Measurements from ENCODE around the gene MAP2K5.
"Not testable (repeated sequence)": the region's sequence is repeated elsewhere in the genome, so short reads cannot be mapped to it uniquely, and the experiment has no call there.

Gene MAP2K5

DNA sequence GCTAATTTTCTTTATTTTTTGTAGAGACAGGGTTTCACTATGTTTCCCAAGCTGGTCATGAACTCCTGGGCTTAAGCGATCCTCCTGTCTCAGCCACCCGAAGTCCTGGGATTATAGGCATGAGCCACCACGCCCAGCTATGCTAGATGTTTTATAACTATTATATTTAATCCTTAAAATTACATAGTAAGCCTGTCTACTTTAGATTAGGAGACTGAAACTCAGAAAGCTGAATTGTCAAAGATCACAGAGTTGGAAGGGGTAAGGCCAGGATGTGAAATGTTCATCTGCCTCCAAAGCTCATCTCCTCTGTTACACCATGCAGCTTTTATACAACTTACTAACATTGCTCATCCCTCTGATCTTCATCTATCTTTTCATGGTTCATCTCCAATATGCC, 89.8 kb downstream of the MAP2K5 start:
- Histone ChIP-seq H3K4me3 (ENCODE audit: low read depth, low read length) (no peak overlapping the region), H3K36me3 (ENCODE audit: control insufficient read depth in 2 of 2, insufficient read depth in 1 of 2, low read length in 2 of 2) (peaks cover 8 to 10% of the 10 kb centered on the region in 2 experiments), H3K9me3 (ENCODE audit: control insufficient read depth, insufficient read depth, low read depth, low read length) (no peaks in the 10 kb centered on the region), H3K4me1 (ENCODE audit: control insufficient read depth, insufficient read depth, low read length) (no peaks in the 10 kb centered on the region), H3K27ac (ENCODE audit: extremely low read depth, low read depth, low read length) (no peak overlapping the region)
- ChIA-PET POLR2A (no interaction called here), CTCF (no interaction called here)
- TF ChIP-seq ZSCAN4 (tag by site-specific recombination; IDR thresholded peaks at IDR 0.05) (no peak), ZNF18 (tag by site-specific recombination; IDR thresholded peaks at IDR 0.05) (no peak), ZNF677 (tag by site-specific recombination; IDR thresholded peaks at IDR 0.05) (no peak), ZNF76 (tag by site-specific recombination; IDR thresholded peaks at IDR 0.05; ENCODE audit: borderline replicate concordance, low read depth) (no peak), ZNF19 (tag by site-specific recombination; IDR thresholded peaks at IDR 0.05; ENCODE audit: low read depth) (no peak), TRIM28 (IDR thresholded peaks at IDR 0.05; ENCODE audit: borderline replicate concordance, low read length) (no peak), ZNF670 (tag by site-specific recombination; IDR thresholded peaks at IDR 0.05; ENCODE audit: low read depth) (no peak), ZXDB (tag by site-specific recombination; IDR thresholded peaks at IDR 0.05) (no peak), ZBTB26 (tag by site-specific recombination; optimal IDR thresholded peaks at IDR 0.05) (no peak), ZNF10 (tag by site-specific recombination; IDR thresholded peaks at IDR 0.05) (no peak), ZNF777 (tag by site-specific recombination; IDR thresholded peaks at IDR 0.05; ENCODE audit: borderline replicate concordance) (no peak), ZBTB7A (tag by site-specific recombination; IDR thresholded peaks at IDR 0.05; ENCODE audit: low read depth) (no peak), ZNF513 (tag by site-specific recombination; IDR thresholded peaks at IDR 0.05) (no peak), ZSCAN18 (tag by site-specific recombination; IDR thresholded peaks at IDR 0.05) (no peak), ZNF530 (tag by site-specific recombination; IDR thresholded peaks at IDR 0.05; ENCODE audit: low read depth) (no peak)
- TF ChIP-seq, protein P1, sequence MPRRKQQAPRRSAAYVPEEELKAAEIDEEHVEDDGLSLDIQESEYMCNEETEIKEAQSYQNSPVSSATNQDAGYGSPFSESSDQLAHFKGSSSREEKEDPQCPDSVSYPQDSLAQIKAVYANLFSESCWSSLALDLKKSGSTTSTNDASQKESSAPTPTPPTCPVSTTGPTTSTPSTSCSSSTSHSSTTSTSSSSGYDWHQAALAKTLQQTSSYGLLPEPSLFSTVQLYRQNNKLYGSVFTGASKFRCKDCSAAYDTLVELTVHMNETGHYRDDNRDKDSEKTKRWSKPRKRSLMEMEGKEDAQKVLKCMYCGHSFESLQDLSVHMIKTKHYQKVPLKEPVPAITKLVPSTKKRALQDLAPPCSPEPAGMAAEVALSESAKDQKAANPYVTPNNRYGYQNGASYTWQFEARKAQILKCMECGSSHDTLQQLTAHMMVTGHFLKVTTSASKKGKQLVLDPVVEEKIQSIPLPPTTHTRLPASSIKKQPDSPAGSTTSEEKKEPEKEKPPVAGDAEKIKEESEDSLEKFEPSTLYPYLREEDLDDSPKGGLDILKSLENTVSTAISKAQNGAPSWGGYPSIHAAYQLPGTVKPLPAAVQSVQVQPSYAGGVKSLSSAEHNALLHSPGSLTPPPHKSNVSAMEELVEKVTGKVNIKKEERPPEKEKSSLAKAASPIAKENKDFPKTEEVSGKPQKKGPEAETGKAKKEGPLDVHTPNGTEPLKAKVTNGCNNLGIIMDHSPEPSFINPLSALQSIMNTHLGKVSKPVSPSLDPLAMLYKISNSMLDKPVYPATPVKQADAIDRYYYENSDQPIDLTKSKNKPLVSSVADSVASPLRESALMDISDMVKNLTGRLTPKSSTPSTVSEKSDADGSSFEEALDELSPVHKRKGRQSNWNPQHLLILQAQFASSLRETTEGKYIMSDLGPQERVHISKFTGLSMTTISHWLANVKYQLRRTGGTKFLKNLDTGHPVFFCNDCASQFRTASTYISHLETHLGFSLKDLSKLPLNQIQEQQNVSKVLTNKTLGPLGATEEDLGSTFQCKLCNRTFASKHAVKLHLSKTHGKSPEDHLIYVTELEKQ (tag by site-specific recombination; IDR thresholded peaks at IDR 0.05; ENCODE audit: borderline replicate concordance), result no peak
- TF ChIP-seq, protein P2, sequence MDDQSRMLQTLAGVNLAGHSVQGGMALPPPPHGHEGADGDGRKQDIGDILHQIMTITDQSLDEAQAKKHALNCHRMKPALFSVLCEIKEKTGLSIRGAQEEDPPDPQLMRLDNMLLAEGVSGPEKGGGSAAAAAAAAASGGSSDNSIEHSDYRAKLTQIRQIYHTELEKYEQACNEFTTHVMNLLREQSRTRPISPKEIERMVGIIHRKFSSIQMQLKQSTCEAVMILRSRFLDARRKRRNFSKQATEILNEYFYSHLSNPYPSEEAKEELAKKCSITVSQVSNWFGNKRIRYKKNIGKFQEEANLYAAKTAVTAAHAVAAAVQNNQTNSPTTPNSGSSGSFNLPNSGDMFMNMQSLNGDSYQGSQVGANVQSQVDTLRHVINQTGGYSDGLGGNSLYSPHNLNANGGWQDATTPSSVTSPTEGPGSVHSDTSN (CRISPR knock-in tag; IDR thresholded peaks at IDR 0.05), result no peak
- TF ChIP-seq, protein P3, sequence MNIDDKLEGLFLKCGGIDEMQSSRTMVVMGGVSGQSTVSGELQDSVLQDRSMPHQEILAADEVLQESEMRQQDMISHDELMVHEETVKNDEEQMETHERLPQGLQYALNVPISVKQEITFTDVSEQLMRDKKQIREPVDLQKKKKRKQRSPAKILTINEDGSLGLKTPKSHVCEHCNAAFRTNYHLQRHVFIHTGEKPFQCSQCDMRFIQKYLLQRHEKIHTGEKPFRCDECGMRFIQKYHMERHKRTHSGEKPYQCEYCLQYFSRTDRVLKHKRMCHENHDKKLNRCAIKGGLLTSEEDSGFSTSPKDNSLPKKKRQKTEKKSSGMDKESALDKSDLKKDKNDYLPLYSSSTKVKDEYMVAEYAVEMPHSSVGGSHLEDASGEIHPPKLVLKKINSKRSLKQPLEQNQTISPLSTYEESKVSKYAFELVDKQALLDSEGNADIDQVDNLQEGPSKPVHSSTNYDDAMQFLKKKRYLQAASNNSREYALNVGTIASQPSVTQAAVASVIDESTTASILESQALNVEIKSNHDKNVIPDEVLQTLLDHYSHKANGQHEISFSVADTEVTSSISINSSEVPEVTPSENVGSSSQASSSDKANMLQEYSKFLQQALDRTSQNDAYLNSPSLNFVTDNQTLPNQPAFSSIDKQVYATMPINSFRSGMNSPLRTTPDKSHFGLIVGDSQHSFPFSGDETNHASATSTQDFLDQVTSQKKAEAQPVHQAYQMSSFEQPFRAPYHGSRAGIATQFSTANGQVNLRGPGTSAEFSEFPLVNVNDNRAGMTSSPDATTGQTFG (tag by site-specific recombination; IDR thresholded peaks at IDR 0.05; ENCODE audit: borderline replicate concordance), result no peak

- H3K9me3 ChIP-seq (ENCODE audit: control insufficient read depth, insufficient read depth, low read depth, low read length); H3K4me3 ChIP-seq (ENCODE audit: low read depth, low read length); POLR2A ChIA-PET; CTCF ChIA-PET; H3K4me1 ChIP-seq (ENCODE audit: control insufficient read depth, insufficient read depth, low read length); H3K27ac ChIP-seq (ENCODE audit: extremely low read depth, low read depth, low read length): not testable (repeated sequence)
- H3K36me3 ChIP-seq (ENCODE audit: control insufficient read depth in 2 of 2, insufficient read depth in 1 of 2, low read length in 2 of 2), result peaks cover 8 to 10% of the 10 kb centered on the region in 2 experiments
Measured at GRCh38 chr15:67635950-67636349, 93.4 kb downstream of the MAP2K5 start.
